ENCODE data around the gene DDAH2.

GRCh38 chr6:31727034-31727716 is 1.9 kb downstream of the DDAH2 start:
- TF ChIP-seq CTCF (IDR thresholded peaks at IDR 0.05), result no peak
- peak; percentile 11 for TF ChIP-seq POLR2A (IDR thresholded peaks at IDR 0.05)
- no peak for TF ChIP-seq POLR2AphosphoS5 (IDR thresholded peaks at IDR 0.05)
- TF ChIP-seq EP300 (IDR thresholded peaks at IDR 0.05; ENCODE audit: low read depth), result no peak

Measured in transverse colon (tissue), 4 donors.